Ishikawa (cell line): Measurements from ENCODE around the gene TPSAB1.

Source experiments
- CEBPB ChIP-seq: IDR thresholded peaks from 2 replicates; pipeline ENCODE4 v1.6.1; 2012
- CREB1 ChIP-seq: IDR thresholded peaks from 2 replicates; pipeline ENCODE4 v1.6.1; 2012; ENCODE audit warnings: low read depth
- EGR1 ChIP-seq: IDR thresholded peaks from 2 replicates; pipeline ENCODE4 v1.6.1; 2012
- EP300 ChIP-seq: IDR thresholded peaks from 2 replicates; pipeline ENCODE4 v1.6.1; 2012; ENCODE audit warnings: borderline replicate concordance
- FOXM1 ChIP-seq: IDR thresholded peaks from 2 replicates; pipeline ENCODE4 v1.6.1; 2012; ENCODE audit warnings: low read depth, borderline replicate concordance
- MAX ChIP-seq: IDR thresholded peaks from 2 replicates; pipeline ENCODE4 v1.6.1; 2012
- NFIC ChIP-seq: IDR thresholded peaks from 2 replicates; pipeline ENCODE4 v1.6.1; 2012
- RAD21 ChIP-seq: IDR thresholded peaks from 2 replicates; pipeline ENCODE4 v1.6.1; 2012; ENCODE audit warnings: low read depth
- TAF1 ChIP-seq: IDR thresholded peaks from 2 replicates; pipeline ENCODE4 v1.6.1; 2012; ENCODE audit warnings: low read depth, mild to moderate bottlenecking
- TCF12 ChIP-seq: IDR thresholded peaks from 2 replicates; pipeline ENCODE4 v1.6.1; 2012; ENCODE audit warnings: low read depth
- TEAD4 ChIP-seq: IDR thresholded peaks from 2 replicates; pipeline ENCODE4 v1.6.1; 2012
- YY1 ChIP-seq: IDR thresholded peaks from 2 replicates; pipeline ENCODE4 v1.6.1; 2012; ENCODE audit warnings: low read depth
- ZBTB7A ChIP-seq: IDR thresholded peaks from 2 replicates; pipeline ENCODE4 v1.6.1; 2012; ENCODE audit warnings: low read depth
- TF ChIP-seq, protein P1 (sequence below): IDR thresholded peaks from 2 replicates; pipeline ENCODE4 v1.6.1; 2012; ENCODE audit warnings: low read depth, mild to moderate bottlenecking
- TF ChIP-seq, protein P2 (sequence below): IDR thresholded peaks from 2 replicates; pipeline ENCODE4 v1.6.1; 2012

TPSAB1 gene

GRCh38 chr16:1194665-1195392, 45.7 kb upstream of the TPSAB1 start:
- TF ChIP-seq ZBTB7A (no peak), RAD21 (peak; percentile 73)

DNA sequence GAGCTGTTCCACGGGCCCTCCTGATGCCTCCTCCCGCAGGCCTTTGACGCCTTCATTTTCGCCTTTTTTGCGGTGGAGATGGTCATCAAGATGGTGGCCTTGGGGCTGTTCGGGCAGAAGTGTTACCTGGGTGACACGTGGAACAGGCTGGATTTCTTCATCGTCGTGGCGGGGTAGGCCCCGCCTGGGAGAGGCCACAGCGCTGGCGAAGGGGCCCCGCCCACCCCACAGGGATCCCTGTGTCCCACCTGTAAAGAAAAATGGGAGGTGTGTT, 45.2 kb upstream of the TPSAB1 start:
- TF ChIP-seq CREB1 (no peak), NFIC (no peak), CEBPB (no peak)
- TF ChIP-seq, protein P1, sequence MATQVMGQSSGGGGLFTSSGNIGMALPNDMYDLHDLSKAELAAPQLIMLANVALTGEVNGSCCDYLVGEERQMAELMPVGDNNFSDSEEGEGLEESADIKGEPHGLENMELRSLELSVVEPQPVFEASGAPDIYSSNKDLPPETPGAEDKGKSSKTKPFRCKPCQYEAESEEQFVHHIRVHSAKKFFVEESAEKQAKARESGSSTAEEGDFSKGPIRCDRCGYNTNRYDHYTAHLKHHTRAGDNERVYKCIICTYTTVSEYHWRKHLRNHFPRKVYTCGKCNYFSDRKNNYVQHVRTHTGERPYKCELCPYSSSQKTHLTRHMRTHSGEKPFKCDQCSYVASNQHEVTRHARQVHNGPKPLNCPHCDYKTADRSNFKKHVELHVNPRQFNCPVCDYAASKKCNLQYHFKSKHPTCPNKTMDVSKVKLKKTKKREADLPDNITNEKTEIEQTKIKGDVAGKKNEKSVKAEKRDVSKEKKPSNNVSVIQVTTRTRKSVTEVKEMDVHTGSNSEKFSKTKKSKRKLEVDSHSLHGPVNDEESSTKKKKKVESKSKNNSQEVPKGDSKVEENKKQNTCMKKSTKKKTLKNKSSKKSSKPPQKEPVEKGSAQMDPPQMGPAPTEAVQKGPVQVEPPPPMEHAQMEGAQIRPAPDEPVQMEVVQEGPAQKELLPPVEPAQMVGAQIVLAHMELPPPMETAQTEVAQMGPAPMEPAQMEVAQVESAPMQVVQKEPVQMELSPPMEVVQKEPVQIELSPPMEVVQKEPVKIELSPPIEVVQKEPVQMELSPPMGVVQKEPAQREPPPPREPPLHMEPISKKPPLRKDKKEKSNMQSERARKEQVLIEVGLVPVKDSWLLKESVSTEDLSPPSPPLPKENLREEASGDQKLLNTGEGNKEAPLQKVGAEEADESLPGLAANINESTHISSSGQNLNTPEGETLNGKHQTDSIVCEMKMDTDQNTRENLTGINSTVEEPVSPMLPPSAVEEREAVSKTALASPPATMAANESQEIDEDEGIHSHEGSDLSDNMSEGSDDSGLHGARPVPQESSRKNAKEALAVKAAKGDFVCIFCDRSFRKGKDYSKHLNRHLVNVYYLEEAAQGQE = no peak

GRCh38 chr16:1196494-1196893, 44.0 kb upstream of the TPSAB1 start:
- TF ChIP-seq CEBPB (no peak), YY1 (no peak), TEAD4 (no peak), ZBTB7A (no peak), RAD21 (no peak), NFIC (no peak), TCF12 (no peak), EGR1 (no peak), FOXM1 (no peak), MAX (no peak), CREB1 (no peak), TAF1 (no peak), EP300 (no peak)
- TF ChIP-seq, protein P2, sequence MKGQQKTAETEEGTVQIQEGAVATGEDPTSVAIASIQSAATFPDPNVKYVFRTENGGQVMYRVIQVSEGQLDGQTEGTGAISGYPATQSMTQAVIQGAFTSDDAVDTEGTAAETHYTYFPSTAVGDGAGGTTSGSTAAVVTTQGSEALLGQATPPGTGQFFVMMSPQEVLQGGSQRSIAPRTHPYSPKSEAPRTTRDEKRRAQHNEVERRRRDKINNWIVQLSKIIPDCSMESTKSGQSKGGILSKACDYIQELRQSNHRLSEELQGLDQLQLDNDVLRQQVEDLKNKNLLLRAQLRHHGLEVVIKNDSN = no peak
- TF ChIP-seq, protein P1 = no peak

DNA sequence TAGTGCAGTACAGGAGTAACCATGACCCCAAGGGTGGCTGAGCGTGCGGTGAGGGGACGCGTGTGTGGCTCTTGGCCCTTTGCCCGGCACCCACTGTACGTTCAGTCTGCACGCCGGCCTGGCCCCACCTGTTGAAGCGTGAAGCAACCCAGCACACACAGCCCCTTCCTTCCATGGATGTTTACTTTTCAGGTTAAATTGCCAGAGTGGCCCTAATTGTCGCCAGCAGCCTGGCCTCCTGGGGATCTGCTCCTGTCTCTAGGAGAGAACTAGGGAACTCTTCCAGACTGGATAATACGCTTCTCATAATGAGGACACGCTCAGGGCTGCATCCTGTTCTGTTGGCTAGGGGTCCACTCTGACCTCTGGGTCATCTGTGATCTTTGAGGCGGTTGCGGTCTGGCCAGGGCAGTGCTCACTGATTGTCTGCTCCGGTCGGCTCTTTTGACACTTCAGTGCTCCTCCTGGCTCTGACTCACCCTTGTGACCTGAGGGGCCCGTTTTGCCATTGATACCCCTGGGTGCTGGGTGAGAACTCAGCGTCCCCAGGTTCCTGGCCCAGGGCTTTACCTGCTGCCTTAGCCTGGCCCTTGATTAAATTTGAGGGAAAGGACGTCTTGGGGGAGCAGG, 43.2 kb upstream of the TPSAB1 start:
- TF ChIP-seq MAX (no peak), RAD21 (no peak), ZBTB7A (no peak), TCF12 (no peak), EGR1 (no peak), EP300 (no peak), FOXM1 (no peak), NFIC (no peak), YY1 (no peak), CREB1 (no peak), TAF1 (no peak), TEAD4 (no peak), CEBPB (no peak)
- TF ChIP-seq, protein P1 = no peak
- TF ChIP-seq, protein P2 = no peak

DNA sequence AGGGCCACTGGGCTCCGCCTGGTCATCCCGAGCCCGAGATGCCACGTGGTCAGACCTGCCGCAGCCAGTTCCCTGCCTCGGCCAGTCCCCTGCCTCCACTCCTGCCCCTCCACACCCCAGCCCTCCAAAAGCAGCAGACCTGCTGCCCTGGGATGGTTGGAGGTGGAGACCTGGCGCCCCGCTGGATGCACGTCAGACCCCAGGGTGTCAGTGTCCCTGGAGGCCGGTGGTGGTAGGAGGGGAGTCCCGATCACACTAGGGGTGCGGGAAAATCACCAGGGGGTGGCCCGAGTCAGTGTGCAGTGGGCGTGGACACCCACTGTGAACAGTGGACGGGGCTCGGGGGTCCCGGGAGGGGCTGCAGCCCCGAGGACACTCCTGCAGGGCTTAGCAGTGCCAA, 42.3 kb upstream of the TPSAB1 start:
- TF ChIP-seq TAF1 (no peak), YY1 (no peak), TCF12 (no peak), RAD21 (no peak), EGR1 (no peak), NFIC (no peak), CREB1 (no peak), EP300 (no peak), MAX (no peak), TEAD4 (no peak), FOXM1 (no peak), ZBTB7A (no peak), CEBPB (no peak)
- TF ChIP-seq, protein P2 = no peak
- TF ChIP-seq, protein P1 = no peak
